ENCODE measurements around the gene PRKCG.

PRKCG gene

DNA sequence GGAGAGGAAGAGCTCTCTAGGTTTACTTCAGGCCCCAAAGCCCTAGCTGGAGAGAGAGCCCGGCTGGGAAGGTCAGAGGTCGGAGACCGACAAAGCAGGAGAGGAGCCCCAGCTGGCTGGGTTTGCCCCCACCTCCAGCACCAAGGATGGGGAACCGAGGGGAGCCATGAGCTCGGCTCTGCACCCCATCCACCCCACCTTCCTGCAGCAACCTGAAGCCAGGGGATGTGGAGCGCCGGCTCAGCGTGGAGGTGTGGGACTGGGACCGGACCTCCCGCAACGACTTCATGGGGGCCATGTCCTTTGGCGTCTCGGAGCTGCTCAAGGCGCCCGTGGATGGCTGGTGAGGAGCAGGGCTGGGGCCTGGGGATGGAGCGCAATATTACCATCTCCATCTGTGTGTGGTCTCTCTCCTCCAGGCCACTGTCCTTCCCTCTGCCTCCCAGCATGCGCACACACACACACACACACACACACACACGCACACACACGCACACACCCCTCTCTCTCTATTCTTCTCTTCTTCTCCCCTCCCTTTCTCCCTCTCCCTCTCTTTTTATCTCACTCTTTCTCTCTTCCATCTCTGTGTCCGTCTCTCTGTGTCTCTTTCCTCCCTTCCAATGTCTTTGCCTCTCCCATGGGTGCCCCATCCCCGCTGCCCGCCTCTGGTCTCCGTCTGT is 10.4 kb downstream of the PRKCG start:
- TF ChIP-seq, protein P1, sequence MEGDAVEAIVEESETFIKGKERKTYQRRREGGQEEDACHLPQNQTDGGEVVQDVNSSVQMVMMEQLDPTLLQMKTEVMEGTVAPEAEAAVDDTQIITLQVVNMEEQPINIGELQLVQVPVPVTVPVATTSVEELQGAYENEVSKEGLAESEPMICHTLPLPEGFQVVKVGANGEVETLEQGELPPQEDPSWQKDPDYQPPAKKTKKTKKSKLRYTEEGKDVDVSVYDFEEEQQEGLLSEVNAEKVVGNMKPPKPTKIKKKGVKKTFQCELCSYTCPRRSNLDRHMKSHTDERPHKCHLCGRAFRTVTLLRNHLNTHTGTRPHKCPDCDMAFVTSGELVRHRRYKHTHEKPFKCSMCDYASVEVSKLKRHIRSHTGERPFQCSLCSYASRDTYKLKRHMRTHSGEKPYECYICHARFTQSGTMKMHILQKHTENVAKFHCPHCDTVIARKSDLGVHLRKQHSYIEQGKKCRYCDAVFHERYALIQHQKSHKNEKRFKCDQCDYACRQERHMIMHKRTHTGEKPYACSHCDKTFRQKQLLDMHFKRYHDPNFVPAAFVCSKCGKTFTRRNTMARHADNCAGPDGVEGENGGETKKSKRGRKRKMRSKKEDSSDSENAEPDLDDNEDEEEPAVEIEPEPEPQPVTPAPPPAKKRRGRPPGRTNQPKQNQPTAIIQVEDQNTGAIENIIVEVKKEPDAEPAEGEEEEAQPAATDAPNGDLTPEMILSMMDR (conservative IDR thresholded peaks at IDR 0.05; ENCODE audit: control insufficient read depth, insufficient read depth, low read depth, low read length): no peak
- no peak for DNase-seq (ENCODE audit: low read depth)
- no peak overlapping the region for H3K4me3 ChIP-seq (ENCODE audit: control insufficient read depth, low read depth, low read length)

DNA sequence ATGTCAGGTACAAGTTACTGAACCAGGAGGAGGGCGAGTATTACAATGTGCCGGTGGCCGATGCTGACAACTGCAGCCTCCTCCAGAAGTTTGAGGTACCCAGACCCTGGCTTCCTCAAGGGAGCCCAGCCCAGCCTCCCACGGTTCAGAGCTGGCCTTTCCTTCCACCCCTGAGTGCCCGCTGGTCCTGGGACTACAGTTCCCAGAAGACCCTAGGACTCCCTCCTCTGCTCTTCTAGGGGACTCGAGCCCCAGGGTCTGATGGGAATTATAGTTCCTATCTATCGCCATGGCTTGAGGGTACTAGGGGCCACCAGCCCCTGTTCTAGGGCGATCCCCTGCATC is 11.0 kb downstream of the PRKCG start:
- TF ChIP-seq, protein P1 (conservative IDR thresholded peaks at IDR 0.05; ENCODE audit: control insufficient read depth, insufficient read depth, low read depth, low read length): no peak
- no peak overlapping the region for H3K4me3 ChIP-seq (ENCODE audit: control insufficient read depth, low read depth, low read length)
- DNase-seq (ENCODE audit: low read depth): no peak

DNA sequence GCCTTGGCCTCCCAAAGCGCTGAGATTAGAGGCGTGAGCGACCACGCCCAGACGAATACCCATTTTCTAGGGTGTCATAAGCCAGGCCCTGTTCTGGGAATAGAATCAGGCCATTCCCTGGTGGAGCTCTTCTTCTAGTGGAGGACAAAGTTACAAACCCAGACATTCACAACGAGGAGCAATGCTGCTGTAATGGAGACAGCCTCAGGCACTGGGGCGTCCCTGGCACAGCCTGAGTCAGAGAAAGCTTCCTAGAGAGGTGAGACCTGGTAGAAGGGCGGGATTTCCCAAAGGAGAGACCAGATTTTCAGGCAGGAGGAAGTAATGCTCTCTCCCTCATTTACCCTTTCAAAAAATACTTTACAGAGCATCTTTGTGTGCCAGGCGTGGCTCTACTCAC is 12.7 kb downstream of the PRKCG start:
- no peak overlapping the region for H3K4me3 ChIP-seq (ENCODE audit: control insufficient read depth, low read depth, low read length)
- no peak for DNase-seq (ENCODE audit: low read depth)
- TF ChIP-seq, protein P1 (conservative IDR thresholded peaks at IDR 0.05; ENCODE audit: control insufficient read depth, insufficient read depth, low read depth, low read length): no peak

DNA sequence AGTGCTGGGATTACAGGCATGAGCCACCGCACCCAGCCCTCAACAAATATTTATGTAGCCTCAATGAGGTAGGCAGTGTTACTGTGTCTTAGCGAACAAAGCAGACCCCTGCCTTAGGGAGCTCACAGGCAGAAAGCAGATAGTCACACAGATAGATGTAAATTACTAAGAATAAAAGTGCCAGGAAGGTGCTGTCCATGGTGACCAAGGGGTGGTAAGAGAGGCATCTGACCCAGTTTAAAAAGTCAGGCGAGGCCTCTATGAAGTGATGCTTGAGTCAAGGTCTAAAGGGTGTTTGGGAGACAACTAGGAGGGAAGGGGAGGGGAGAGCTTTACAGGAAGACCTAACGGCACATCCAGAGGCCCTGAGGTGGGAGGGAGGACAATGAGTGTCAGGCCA is 14.7 kb downstream of the PRKCG start:
- no peak for DNase-seq (ENCODE audit: low read depth)
- TF ChIP-seq, protein P1 (conservative IDR thresholded peaks at IDR 0.05; ENCODE audit: control insufficient read depth, insufficient read depth, low read depth, low read length): no peak
- H3K4me3 ChIP-seq (ENCODE audit: control insufficient read depth, low read depth, low read length): no peak overlapping the region

DNA sequence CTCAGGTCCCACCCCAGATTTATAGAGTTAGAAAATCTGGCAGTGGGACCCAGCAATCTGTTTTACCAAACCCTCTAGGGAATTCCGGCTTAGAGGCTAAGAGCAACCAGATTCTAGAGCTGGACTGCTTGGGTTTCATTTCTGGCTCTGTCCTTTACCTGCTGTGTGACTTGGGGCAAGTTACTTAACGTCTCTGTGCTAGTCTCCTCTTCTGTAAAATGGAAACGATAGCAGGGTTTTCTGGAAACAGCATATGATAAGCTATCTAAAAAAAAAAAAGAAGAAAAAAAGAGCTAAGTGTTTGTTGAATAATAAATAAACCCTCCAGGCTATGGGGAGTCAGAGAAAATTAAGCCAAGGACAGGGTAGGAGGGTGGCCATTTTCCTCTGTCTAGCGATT is 15.5 kb downstream of the PRKCG start:
- DNase-seq (ENCODE audit: low read depth): no peak
- TF ChIP-seq, protein P1 (conservative IDR thresholded peaks at IDR 0.05; ENCODE audit: control insufficient read depth, insufficient read depth, low read depth, low read length): no peak
- H3K4me3 ChIP-seq (ENCODE audit: control insufficient read depth, low read depth, low read length): no peak overlapping the region

DNA sequence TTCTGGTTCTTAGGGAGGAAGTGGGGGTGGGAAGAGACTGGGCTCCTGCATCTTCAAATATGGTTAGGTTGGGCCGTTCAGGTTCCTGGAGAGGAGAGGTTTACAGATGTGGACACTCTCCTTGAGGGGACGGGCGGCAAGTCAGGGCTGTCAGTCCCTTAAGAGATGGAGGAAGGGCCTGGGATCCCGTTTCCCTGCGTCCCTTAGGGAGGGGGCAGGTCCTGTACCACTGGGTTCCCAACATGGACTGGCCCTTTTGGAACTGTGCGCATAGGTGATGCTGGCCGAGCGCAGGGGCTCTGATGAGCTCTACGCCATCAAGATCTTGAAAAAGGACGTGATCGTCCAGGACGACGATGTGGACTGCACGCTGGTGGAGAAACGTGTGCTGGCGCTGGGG is 16.2 kb downstream of the PRKCG start:
- DNase-seq (ENCODE audit: low read depth): no peak
- TF ChIP-seq, protein P1 (conservative IDR thresholded peaks at IDR 0.05; ENCODE audit: control insufficient read depth, insufficient read depth, low read depth, low read length): no peak
- no peak overlapping the region for H3K4me3 ChIP-seq (ENCODE audit: control insufficient read depth, low read depth, low read length)
